HG02943 (cell line): Measurements from ENCODE around the gene NT5M.
"Not testable (repeated sequence)": the region's sequence is repeated elsewhere in the genome, so short reads cannot be mapped to it uniquely, and the experiment has no call there.

Experiments used
- ATAC-seq: cut with Tn5 transposase; IDR thresholded peaks from one replicate; pipeline ENCODE4 v1.9.1; 2021; ENCODE audit warnings: mild to moderate bottlenecking, low read depth, moderate library complexity; ENCODE audit not compliant: unreplicated experiment

NT5M gene

GRCh38 chr17:17303010-17303846 lies at the start of gene NT5M:
Gene NT5M (plus strand): TSS chr17:17303373. CDS start chr17:17303551, 178 bp downstream.
- ATAC-seq, result no peak

GRCh38 chr17:17253406-17253805 lies 49.8 kb upstream of the NT5M start:
- ATAC-seq, result no peak

GRCh38 chr17:17254036-17254435 lies 49.1 kb upstream of the NT5M start:
- ATAC-seq, result no peak

- not testable (repeated sequence) for ATAC-seq
Measured at GRCh38 chr17:17255689-17256088, 47.5 kb upstream of the NT5M start.

GRCh38 chr17:17256316-17256715 lies 46.9 kb upstream of the NT5M start:
- ATAC-seq, result no peak

GRCh38 chr17:17258011-17258410 lies 45.2 kb upstream of the NT5M start:
- ATAC-seq, result no peak

- ATAC-seq, result no peak
Measured at GRCh38 chr17:17258998-17259397, 44.2 kb upstream of the NT5M start.

- ATAC-seq, result no peak
Measured at GRCh38 chr17:17264430-17264829, 38.7 kb upstream of the NT5M start.

GRCh38 chr17:17269926-17270773 lies 33.0 kb upstream of the NT5M start:
- ATAC-seq, result no peak

- ATAC-seq, result no peak
Measured at GRCh38 chr17:17275971-17276370, 27.2 kb upstream of the NT5M start.

- ATAC-seq, result not testable (repeated sequence)
Measured at GRCh38 chr17:17277431-17277830, 25.7 kb upstream of the NT5M start.

- no peak for ATAC-seq
Measured at GRCh38 chr17:17279316-17279715, 23.9 kb upstream of the NT5M start.

GRCh38 chr17:17280613-17281549 lies 22.3 kb upstream of the NT5M start, which contains the start of gene COPS3:
Gene COPS3 (minus strand): TSS chr17:17281246. CDS start chr17:17281186, 60 bp downstream.
- ATAC-seq, result peak; percentile 87

GRCh38 chr17:17285951-17286350 lies 17.2 kb upstream of the NT5M start:
- no peak for ATAC-seq

- ATAC-seq, result no peak
Measured at GRCh38 chr17:17289086-17289485, 14.1 kb upstream of the NT5M start.

- ATAC-seq, result no peak
Measured at GRCh38 chr17:17289701-17290100, 13.5 kb upstream of the NT5M start.

GRCh38 chr17:17295141-17295540 lies 8.0 kb upstream of the NT5M start:
- ATAC-seq, result no peak

GRCh38 chr17:17297217-17297616 lies 6.0 kb upstream of the NT5M start:
- ATAC-seq, result no peak

- no peak for ATAC-seq
Measured at GRCh38 chr17:17298108-17298507, 5.1 kb upstream of the NT5M start.
